UCSD-AML1 (cell line): ENCODE results near the gene PHF1.

Experiments used
- DNase-seq: peaks from one replicate; lab custom pipeline; 2025; ENCODE audit not compliant: unreplicated experiment; lab: John Stamatoyannopoulos, UW

The PHF1 gene

DNA sequence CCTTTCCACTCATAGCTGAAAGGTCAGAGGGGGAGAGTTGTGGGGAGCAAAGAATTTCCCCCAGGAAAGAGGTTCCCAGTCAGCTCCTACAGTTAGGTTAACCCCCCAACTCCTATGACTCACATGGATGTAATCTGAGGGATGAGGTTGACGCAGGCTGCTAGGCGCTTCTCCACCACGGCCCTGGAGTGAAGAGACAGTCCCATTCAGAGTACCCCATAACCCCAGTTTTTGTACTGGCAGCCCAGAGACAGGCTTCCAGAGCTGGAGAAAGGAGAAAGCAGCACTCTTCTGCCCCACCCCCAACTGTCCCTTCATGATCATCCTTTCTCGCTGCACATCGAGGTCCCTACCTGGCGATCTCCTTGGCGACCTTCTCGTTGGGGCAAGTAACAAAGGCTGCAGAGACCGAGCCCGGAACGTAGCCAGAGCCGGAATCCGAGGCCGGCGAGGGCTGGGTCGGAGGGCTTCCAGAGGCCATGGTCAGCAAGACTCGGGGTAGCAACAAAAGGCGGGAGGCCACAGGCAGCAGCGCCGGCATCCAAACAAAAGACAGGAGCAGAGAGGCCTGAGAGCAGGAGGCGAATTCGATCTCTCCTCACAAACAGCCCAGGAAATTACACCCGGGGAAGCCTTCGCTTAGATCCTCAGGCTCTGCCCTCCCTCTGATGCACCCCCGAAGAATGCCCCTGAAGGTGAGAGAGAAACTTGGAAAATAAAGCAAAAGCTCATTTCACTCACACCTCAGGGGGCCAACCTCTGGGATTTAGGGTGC is 6.5 kb downstream of the PHF1 start:
- DNase-seq, result no peak

DNA sequence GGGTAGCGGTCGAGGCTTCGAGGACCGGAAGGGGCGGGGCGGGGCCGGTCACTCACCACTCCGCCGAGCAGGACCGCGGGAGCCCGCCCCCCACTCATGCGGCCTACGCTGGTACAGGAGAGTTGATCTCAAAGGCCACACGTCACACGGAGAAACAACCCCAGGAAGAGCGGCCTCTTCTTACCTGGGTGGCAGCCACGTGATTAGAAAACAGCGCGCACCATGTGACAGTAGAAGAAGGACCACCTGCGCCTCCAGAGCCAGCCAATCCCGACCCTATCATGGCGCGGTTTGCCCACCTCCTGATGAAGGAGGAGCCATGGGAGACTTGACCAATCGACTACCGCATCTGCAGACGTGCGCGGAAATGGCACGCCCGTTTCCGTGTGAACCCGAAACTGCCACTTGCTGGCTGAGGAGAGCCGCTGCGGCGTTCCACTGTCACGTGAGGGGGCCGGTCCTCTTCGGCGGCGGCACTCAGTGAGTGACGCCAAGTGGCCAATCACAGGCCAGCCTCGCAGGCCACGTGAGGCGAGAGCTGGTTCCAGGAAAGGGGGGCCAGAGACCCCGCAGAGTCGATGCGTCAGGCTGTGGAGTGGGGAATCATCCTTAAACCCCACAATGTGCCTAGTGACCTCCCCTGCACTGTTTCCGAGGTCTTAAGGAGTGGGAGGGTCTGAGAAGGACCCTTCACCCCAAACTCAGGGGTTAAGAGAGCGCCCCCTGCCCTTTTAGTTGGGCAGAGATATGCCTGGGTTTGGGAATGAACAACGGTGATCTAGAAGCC is 7.3 kb downstream of the PHF1 start, which contains the start of gene CUTA:
Gene CUTA, minus strand, starts transcription at position 205 of the 787 bp plus-strand sequence. Its CDS starts 107 bp downstream, at position 98.
- peak; percentile 99 for DNase-seq

DNA sequence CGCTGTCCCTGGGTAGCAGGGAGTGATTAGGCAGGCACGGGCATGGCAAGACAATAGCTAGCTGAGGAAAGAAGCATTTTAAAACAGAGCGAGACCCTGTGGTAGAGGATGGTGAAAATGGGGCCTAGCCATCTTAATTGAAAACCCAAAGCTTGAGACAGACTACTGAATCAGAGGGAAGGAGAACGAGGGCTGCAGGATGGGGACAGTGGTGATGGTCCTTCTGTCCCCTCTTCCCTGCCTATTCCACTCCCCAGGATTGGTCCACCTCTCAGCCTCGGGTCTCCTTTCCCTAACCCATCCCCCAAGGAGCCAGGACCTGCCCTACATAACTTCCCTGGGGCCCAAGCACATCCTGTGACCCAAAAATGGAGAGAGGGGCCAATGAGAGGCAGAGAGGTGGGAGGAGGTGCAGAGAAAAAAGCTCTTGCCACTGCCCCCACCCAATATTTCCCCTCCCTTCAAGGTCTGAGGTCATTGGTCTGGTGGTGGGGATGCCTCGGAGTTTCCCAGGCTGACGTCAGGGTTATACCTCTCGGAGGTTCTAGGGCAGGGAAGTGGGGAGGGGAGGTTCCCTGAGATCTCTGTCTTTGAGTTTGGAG is 8.0 kb downstream of the PHF1 start:
- DNase-seq, result no peak

DNA sequence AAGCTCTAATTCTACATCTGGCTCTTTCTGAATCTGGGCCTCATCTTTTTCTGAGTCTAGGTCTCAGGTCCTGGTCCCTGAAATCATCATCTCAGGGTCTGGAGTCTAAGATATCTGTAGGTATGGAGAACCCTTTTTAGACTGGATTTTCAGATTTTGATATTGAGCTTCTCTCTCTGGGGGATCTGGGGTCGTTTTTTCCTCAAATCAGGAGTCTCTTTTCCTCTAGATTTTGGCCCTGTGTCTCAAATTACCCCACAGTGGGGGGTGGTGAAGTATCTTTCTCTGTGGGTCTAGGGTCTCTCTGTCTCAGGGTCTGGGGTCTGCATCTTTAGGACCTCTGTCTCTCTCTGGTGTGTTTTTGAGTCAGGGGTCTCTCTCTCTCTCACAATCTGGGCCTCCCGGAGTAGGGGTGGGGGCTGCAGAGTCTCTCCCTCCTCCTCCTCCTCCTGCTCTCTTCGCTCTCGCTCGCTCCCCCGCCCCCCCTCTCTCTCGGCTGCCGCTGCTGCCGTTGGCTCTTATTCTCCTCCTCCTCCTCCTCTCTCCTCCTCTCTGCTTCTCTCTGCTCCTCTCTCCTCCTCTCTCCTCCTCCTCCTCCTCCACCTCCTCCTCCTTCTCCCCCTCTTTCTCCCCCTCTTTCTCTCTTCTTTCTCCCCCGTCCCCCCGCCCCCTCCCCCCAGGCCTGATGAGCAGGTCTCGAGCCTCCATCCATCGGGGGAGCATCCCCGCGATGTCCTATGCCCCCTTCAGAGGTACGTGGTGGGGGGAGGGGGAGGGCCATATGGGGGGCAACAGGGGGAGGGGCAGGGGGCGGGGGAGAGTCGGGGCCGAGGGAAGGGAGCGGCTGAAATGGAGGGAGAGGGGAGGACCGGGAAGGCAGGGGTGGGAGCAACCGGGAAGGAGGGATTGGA is 9.0 kb downstream of the PHF1 start, which contains the start of gene SYNGAP1:
Gene SYNGAP1, plus strand, starts transcription at position 486 of the 911 bp plus-strand sequence. Its CDS starts 200 bp downstream, at position 686.
- no peak for DNase-seq

DNA sequence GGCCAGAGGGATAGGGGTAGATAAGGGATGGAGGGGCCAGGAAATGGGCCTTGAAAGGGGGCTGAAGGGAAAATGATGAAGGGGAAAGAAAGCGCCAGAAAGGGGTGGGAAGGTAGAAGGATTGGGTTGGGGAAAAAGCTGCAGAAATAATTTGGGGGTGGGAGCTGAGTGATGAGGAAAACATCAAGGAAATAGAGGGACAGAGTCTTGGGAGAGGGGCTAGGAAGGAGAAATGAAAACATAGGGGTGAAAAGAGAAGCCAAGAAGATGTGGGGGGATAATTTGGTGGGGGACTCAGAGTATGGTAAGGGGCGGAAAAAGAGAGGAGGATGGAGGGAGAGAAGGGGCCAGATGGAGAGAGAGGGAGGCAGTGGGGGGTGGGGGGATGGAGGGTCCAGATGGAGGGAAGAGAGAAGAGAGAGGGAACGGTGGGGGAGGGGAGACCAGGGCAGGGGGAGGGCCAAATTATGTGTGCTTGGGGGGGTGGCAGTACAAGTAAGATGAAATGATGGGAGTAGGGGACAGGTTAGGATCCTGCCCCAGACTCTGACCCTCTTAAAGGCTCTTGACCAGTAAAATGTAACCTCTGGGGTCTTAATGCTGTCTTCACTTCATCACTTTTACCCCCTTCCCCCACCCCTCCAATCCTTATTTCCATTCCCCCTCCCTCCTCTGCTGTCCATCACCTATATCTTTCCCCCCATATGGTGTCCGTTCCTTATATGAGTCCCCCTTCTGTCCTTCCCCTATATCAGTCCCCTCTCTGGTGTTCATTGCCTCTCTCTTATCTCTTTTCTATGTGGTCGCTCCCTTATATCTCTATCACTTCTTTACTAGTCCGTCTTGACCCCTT is 9.9 kb downstream of the PHF1 start:
- no peak for DNase-seq

DNA sequence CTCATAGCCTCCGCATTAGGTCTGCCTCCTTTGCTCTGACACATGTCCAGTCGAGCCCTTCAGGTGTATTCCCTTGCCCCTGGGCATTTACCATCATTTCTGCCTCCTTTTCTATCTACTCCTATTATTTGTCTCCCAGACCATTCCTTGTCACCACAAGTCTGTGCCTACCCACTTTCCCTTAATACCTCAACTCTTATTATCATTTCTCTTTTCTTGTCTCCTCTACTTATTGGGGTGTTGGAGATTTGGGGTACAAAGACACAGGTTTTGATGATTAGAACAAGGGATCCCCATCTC is 10.5 kb downstream of the PHF1 start:
- no peak for DNase-seq

DNA sequence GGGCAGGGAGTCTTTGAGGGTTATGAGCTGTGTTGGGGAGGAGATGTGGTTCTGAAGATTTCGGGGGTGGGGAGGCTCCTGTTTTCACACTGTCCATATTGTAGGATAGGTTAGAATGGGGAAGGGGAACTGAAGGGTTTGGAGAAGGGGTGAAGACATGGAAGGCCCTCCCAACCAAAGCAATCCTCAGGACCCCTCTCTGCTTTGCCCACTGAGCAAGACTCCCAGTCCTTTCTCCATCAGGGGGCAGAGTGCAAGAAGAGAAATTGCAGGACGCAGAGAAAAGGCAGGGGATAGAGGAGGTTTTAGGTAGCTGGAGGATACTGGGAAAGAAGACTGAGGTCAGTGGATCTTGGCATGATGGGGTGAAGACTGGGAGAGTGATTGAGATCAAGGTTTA is 13.0 kb downstream of the PHF1 start:
- DNase-seq, result no peak

DNA sequence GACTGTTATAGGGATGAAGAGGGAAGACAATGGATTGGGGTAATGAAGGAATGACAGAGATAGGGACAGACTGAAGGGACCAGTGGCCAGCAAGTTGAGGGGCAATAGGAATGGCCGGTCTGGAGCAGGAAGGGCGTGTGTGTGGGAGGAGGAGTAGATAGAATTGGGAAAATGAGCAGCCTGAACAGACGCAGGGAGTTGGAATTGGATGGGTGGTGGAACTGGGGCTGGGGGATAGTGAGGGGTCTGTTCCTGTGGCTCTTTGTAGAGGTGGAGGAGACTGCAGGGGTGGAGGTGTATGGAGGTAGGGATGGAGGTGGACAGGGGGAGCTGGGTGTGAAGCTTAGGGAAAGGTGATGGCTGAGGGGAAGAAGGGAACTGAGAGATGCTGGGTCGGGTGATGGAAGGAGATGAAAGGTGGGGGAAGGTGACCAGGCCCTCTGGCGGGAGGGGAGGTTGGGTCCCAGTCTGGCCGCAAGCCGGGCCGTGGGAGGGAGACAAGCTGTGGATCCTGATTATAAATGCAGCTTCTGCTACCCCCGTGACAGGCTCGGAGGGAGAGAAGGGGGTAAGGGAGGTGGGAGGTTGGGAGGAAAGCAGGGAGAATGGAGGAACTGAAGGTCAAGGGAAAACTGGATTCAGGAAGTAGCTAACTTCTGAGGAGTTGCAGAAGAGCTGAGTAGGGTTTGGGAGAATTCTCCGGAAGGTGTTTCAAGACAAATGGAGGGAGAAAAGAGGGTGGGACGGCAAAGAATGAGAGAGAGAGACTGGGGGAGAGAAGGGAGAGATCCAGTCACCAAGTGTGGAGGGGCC is 14.2 kb downstream of the PHF1 start:
- DNase-seq, result no peak

DNA sequence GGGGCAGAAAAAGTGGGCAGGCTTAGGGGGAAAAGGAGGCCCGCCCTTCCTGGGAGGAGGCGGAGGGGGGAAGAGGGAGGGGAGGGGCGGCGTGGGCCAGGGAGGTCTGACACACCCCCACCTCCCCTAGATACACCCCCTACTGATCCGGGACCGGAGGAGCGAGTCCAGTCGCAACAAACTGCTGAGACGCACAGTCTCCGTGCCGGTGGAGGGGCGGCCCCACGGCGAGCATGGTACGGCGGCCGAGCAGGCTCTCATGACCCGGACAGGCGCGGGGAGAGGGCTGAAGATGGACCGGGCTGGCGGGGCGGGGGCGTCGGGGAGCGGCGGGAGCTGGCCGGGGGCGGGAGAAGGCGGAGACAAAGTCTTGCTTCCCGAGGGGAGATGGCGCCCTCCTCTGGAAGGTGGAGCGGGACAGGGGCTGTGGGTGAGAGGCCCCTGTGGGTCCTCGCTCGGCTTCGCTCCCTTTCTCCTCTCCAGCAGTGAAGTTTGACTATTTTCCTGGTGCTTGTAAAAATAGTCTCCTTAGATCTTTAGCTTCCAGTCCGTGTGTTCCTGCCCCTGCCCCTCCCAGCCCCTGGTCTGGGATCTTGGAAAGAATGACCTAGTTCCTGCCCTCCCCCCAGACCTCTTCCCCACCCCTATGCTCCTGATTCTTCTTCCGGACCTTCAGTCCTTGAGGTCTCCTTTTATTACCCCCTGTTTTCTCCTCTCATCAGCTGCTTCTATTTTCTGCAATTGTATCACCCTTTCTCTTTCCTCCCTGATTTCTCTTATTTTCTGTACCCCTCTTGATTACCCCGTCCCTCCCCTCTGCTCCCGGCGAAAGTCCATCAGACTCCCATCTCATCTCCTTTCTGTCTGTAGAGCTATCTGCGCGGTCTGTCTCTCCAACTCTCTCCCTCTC is 15.1 kb downstream of the PHF1 start:
- DNase-seq, result peak; percentile 93

DNA sequence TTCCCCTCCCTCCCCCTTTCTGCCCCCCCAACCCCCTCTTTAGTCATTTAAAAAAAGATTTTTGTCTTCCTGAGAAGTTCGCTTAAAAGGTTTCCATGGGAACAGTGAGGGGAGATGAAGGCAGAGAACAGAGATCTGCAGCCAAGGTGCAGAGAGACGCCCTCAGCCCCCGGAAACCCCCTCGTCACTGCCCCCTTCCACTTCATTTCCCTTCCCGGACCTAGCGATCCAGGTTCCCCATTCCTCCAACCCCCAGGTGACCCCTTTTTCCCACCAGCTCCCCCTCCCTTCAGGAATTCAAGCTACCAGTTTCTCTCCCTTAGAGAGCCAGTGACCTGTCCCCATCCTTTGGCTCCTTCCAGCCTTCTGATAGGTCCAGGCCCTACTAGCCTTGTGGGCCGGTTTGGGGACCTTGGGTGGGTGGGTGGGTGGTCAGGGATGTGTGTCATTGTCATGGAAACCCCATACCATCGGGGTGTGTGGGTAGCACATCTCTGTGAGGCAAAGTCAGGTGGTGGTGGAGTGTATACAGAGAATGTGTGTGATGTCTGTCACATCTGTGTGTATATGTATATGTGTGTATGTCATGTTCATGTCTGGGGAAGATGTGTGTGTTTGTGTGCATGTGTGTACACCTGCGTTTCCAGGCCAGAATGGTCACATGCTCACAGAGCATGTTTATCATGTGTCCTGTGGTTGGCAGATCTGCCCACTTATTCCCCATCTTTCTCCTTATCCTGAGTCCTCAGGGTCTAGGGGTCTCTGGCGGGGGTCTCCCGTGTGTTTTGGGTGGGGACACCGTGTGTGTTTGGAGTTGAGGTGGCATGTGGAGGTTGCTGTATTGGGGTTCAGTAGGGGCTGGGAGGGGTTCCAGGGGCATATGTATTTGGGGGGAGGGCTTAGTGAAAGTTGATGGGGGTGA is 16.0 kb downstream of the PHF1 start:
- DNase-seq, result no peak

DNA sequence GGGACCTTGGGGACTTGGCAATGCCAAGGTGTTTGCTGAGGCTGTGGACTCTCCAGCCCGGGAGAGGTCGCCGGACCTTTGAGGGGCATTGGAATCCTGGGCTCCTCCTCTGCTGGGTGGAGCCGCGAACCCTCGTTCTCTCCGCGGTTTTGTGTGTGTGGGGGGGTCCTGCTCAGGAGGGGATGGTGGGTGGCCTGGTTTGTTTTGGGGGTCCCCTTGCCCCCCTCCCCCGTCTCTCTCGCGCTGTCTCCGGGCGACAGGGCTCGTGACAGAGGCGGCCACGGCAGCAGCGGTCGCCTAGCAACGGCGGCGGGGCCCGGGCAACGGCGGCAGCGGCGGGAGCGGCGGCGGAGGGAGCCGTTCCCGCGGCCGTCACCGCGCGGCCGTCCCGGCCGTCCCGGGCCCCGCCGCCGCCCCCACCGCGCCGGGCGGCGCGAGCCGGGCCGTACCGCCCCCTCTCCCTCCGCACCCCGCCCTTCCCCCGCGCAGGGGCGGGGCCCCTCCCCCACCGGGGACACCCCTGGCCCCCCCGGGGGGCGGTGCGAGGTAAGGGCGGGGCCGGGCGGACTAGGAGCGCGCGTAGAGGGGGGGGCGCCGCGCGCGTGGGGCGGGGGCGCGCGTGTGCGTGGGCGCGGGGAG is 16.9 kb downstream of the PHF1 start:
- DNase-seq, result peak; percentile 57

DNA sequence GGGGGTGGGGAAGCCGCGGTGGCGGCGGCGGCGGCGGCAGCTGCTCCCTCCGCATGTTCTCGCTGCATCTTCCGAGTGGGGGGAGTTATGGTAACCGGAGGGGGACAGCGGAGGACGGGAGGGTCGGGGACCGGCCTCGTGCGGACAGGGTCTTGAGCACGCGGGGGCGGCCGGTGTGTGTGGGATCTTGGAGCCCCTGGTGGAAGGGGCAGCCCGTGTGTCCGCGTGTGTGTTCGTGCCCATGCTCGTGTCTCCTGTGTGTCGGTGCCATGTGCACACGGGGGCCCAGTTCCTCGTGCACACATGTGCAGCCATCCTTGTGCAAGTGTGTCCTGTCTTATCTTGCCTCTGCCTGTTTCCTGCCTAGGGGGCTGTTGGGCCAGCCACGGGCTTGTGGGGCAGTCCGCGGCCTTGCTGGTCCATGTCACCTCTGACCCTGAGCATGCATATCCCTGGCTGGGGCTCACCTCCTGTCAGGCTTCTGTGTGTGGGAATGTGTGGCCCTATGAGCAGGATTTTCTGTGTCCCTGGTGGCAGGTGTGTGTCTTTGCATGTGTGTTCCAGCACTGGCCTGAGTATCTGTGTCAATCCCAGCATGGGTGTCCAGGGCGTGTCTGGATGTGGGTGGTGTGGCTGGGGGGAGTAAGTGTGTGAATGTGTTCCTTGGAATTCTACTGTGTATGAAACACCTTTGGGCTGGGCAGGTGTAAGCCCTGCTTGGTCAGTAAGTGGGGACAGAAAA is 17.6 kb downstream of the PHF1 start:
- peak; percentile 60 for DNase-seq

DNA sequence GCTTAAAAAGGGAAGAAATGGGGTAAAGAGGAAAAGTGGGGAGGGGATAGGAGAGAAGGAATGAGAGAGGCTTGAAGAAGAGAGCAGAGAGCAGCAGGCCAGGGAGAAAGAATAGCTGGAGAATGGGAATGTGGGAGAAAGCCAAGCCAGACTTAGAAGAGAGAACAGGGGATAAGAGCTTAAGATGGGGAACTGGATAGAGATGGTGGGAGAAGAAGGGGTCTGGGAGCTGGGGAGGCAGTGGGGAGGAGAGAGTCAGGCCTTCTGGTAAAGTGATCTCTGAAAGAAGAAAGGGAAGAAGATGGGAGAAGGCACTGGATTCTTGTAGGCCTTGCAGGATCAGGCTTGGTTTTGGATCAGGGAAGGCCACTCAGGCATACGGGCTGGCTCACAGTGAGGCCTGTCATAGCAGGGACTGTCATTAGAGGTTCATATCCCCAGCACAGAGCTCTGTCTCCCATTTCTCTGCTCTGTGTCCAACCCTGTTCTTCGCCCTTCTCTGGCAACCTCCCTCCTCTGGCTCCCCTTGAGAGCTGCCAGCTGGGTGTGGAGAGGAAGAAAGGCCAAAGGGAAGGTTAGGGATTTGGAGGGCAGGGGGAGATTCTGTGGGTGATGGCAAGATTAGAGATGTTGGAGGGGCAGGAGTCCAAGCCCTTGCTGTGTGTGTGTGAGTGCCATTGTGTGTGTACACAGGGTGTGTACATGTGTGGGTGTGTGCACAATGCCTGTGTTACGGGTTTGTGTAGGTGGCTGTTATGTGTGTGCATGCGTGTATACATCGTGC is 18.3 kb downstream of the PHF1 start:
- no peak for DNase-seq

DNA sequence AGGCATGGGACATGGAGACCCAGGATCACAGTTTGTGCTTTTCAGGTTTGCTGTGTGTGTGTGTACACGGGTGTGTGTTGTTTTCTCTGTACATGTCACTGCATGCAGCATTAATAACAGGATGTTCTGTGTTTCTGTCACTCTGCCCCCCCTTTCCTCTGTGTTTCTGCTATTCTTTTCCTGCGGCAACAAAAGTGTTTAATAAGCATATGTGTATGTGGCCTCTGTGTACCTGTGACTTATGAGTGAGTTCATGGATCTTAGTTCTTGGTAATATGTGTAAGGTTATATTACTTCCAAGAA is 18.9 kb downstream of the PHF1 start:
- no peak for DNase-seq

DNA sequence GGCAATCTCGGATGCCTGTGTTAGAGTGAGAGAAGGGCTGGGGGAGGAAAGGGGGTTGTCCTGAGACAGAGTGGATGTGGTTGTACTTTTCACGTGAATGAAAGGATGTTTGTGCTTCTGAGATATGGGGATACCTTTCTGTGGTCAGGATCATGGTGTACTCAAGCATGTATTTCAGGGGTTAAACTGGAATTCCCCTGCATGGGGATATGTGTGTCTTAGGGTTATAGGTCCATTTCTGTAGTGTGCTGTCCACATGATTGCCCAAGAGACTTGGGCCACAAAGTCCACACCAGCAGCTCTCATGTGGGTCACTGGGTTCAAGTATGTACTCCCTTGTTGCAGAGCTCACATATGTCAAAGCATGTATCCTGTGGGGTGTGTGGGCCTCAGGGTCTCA is 19.5 kb downstream of the PHF1 start:
- DNase-seq, result no peak
